H1 (cell line): ENCODE results near the gene PAXX. TPM values are rescaled to one million over a fixed set of nuclear protein-coding genes. Genes with fewer than 3 reads are reported as not detected.

ENCODE experiments used
- CBX8 ChIP-seq: fragments of 300-800, 300-1000 bp; sonication (generic); IDR thresholded peaks from 2 replicates; pipeline ENCODE4 v1.7.1; 2016; ENCODE audit warnings: low read depth, low read length, borderline replicate concordance
- GTF2F1 ChIP-seq: IDR thresholded peaks from 2 replicates; pipeline ENCODE4 v1.6.1; 2012; ENCODE audit warnings: low read depth, low read length, improper control_type of control experiment, borderline replicate concordance
- NANOG ChIP-seq: IDR thresholded peaks from 2 replicates; pipeline ENCODE4 v1.6.1; 2011; ENCODE audit warnings: low read length, low read depth, mild to moderate bottlenecking, inconsistent platforms; ENCODE audit not compliant: insufficient read depth, poor library complexity, severe bottlenecking
- TAF1 ChIP-seq: IDR thresholded peaks from 2 replicates; pipeline ENCODE4 v1.6.1; 2011; ENCODE audit warnings: mild to moderate bottlenecking, low read depth, low read length
- TAF7 ChIP-seq: optimal IDR thresholded peaks from 2 replicates; pipeline ENCODE3; 2011; ENCODE audit warnings: low read depth, mild to moderate bottlenecking, inconsistent platforms, low read length, moderate library complexity, borderline replicate concordance
- polyA plus RNA-seq, 7 experiments: library from polyadenylated mRNA; depleted of rRNA in 3 of 7; stranded (reverse) in 5 of 7; unstranded in 2 of 7; fragments of >200 nt in 5 of 7; fragments of 200-250 nt in 2 of 7; gene quantifications; 1 replicate in 5 of 7; 2 replicates in 1 of 7; 4 replicates in 1 of 7; pipeline versions ENCODE4 v1.2.1 to v1.2.3, GENCODE V29; 2011 to 2013; ENCODE audit warnings: missing spikeins in 2 of 7, mixed read lengths in 2 of 7
- total RNA-seq: library from RNA; stranded (reverse); fragmentation: NEBNext Ultra II Directional; extraction: Animal tissue kit (Norgen Biotek cat#: 25700); gene quantifications from 2 replicates; pipeline ENCODE4 v1.2.1, GENCODE V29; 2021

The PAXX gene
- total and polyA plus RNA-seq, 2 of the 8 experiments (the other 6 are each of a cell fraction or from before 2014, with no cell fraction given) = 43.4 to 45.9 TPM

GRCh38 chr9:136988872-136989271 is 3.4 kb upstream of the PAXX start (continued):
- TF ChIP-seq NANOG = no peak
- no peak for TF ChIP-seq GTF2F1
- TF ChIP-seq TAF1 = no peak
- no peak for TF ChIP-seq CBX8
- no peak for TF ChIP-seq TAF7
